Caki2 (cell line): ENCODE measurements around the gene POP7. TPM values are rescaled to one million over a fixed set of nuclear protein-coding genes. Genes with fewer than 3 reads are reported as not detected.
"Not testable (repeated sequence)": the region's sequence is repeated elsewhere in the genome, so short reads cannot be mapped to it uniquely, and the experiment has no call there.

Source experiments
- DNase-seq: peaks from one replicate; pipeline ENCODE4 v3.0.0-alpha.2; 2015; ENCODE audit warnings: low read depth
- in situ Hi-C: cut with HindIII; loops from 2 replicates; pipeline ENCODE4 v1.10.0; 2016; ENCODE audit warnings: low sequenced_read_pairs, low pct_unique_long_range_greater_than_20kb, mixed read lengths
- total RNA-seq: library from RNA; depleted of rRNA; stranded (reverse); fragments of >200 nt; shearing (Covaris generic); gene quantifications from 2 replicates; pipeline ENCODE4 v1.2.3, GENCODE V29; 2014; ENCODE audit warnings: low replicate concordance

Gene POP7
- total RNA-seq, 1 experiment from 2014 or later, result 126 TPM

GRCh38 chr7:100687261-100687660 is 18.7 kb upstream of the POP7 start:
- in situ Hi-C loops, result no loop called here
- no peak for DNase-seq

GRCh38 chr7:100687751-100688300 is 18.1 kb upstream of the POP7 start:
- DNase-seq, result no peak
- in situ Hi-C loops, result no loop called here

GRCh38 chr7:100688326-100688860 is 17.5 kb upstream of the POP7 start:
- no peak for DNase-seq
- in situ Hi-C loops, result no loop called here

GRCh38 chr7:100689230-100690135 is 16.4 kb upstream of the POP7 start:
- no peak for DNase-seq
- in situ Hi-C loops, result no loop called here

- peak; percentile 57 for DNase-seq
- in situ Hi-C loops, result no loop called here
Observed at GRCh38 chr7:100691676-100692577, 14.0 kb upstream of the POP7 start.

GRCh38 chr7:100692578-100692961 is 13.4 kb upstream of the POP7 start:
- no peak for DNase-seq
- in situ Hi-C loops, result no loop called here

- in situ Hi-C loops, result no loop called here
- DNase-seq, result no peak
Observed at GRCh38 chr7:100693312-100694097, 12.4 kb upstream of the POP7 start.

GRCh38 chr7:100694098-100694745 is 11.7 kb upstream of the POP7 start, which contains the start of gene GIGYF1:
Gene GIGYF1, minus strand, starts transcription at chr7:100694250. Its CDS starts 6,012 bp downstream, at chr7:100688238.
- in situ Hi-C loops, result no loop called here
- DNase-seq, result no peak

GRCh38 chr7:100696123-100696521 is 9.8 kb upstream of the POP7 start:
- DNase-seq, result no peak
- in situ Hi-C loops, result no loop called here

GRCh38 chr7:100699018-100699417 is 6.9 kb upstream of the POP7 start:
- DNase-seq, result no peak
- in situ Hi-C loops, result no loop called here

GRCh38 chr7:100701089-100701488 is 4.8 kb upstream of the POP7 start:
- in situ Hi-C loops, DNase-seq: not testable (repeated sequence)

GRCh38 chr7:100705320-100705752 is 585 bp upstream of the POP7 start:
- in situ Hi-C loops, result no loop called here
- DNase-seq, result no peak

GRCh38 chr7:100706672-100707311 is 871 bp downstream of the POP7 start:
- in situ Hi-C loops, result no loop called here
- DNase-seq, result no peak

- in situ Hi-C loops, result no loop called here
Observed at GRCh38 chr7:100708395-100708794, 2.5 kb downstream of the POP7 start.

GRCh38 chr7:100710452-100710851 is 4.5 kb downstream of the POP7 start:
- in situ Hi-C loops, result no loop called here
- DNase-seq, result no peak

More at GRCh38 chr7:100708395-100708794, 2.5 kb downstream of the POP7 start:
- DNase-seq, result no peak

- in situ Hi-C loops, result no loop called here
- DNase-seq, result no peak
Observed at GRCh38 chr7:100711369-100711768, 5.4 kb downstream of the POP7 start.

GRCh38 chr7:100714725-100715124 is 8.8 kb downstream of the POP7 start:
- in situ Hi-C loops, result no loop called here
- no peak for DNase-seq
